HG03354 (cell line): ENCODE measurements around the gene SOX2.
"Not testable (repeated sequence)": the region's sequence is repeated elsewhere in the genome, so short reads cannot be mapped to it uniquely, and the experiment has no call there.

Experiments used
- ATAC-seq: cut with Tn5 transposase; IDR thresholded peaks from one replicate; pipeline ENCODE4 v1.9.1; 2021; ENCODE audit warnings: mild to moderate bottlenecking; ENCODE audit not compliant: unreplicated experiment, poor library complexity, severe bottlenecking

SOX2 gene

DNA sequence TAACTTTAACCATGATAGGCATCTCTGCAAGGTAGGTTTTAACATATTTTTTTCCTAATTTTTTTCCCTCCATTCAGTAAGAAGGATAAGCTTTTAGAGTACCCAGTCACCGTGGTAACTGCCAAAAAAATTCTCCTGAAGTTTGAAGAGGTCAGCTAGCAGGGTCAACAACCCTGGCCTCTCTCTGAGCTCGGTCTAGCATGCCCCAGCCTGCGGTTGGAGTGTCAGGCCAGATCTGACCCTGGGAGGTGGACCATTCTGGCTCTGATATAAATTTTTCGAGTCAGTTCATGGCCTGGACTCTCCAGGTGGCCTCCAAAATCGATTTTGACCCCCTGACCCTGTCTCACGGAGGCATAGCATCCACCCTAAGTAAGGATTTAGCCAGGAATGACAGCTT, 29.7 kb downstream of the SOX2 start:
- ATAC-seq: no peak

GRCh38 chr3:181752202-181752671, 40.5 kb downstream of the SOX2 start:
- no peak for ATAC-seq

DNA sequence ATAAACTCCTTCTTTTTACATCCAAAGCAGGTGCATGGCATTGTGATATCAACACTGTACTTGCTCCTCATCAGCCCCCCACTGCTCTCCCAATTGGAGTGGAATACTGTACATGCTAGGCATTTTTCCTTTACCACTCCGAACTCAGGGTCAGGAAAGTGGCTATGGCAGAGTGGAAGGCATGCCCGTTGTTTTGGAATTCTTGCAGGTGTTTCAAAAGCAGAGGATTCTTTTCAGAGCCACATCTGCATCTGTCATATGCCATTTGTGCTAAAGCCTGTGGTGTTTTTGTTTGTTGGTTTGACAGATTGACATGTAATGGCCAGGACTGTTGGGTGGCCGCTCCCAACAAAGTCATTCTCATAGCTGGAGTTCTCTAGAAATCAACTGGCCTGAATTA, 41.7 kb downstream of the SOX2 start:
- ATAC-seq: no peak

DNA sequence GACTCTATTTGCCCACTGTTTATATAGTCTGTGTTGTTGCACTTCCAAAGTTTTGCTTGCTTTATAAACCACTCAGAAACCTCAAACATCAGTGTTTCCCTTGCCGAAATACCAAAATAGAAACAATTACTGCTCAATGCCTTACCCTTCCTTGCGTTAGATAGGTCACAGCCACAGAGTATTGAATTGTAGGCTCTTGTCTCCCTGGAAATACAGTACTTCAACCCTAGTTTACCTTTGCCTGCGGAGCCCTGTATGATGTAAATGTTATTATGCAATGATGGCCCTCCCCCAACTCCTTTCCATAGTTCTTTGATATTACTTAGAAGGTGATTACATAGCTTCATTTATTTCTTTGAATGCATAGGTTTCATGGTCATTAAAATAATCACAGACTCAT, 44.2 kb downstream of the SOX2 start:
- no peak for ATAC-seq

DNA sequence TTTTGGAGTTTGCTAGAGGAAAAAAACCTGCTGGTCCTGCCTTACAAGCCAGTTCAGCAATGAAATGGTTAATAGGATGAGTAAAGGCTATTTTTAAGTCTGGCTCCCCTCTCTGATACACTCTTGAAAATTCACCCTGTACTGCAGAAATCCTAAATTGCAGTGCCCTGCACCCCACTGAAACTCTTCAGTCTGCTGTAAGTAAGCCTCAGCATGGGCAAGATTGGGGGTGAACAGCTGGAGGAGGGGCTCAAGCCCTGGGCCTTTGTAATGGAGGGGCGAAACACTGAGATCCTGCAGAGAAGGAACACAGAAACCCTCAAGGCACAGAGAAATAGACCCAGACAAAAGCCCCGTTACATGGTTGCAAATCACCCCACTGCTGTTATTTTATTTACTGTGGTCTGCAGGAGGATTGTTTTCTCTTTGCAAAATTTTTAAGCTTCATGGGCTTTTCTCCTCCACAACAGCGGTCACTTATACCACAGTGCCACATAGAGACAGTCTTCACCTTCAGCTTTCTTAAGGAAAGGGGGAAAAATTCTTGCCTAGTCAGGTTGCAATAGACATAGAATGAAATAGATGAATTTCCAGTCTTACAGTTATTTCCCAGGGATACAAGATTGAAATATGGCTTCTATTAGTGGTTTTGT, 45.0 kb downstream of the SOX2 start:
- no peak for ATAC-seq

DNA sequence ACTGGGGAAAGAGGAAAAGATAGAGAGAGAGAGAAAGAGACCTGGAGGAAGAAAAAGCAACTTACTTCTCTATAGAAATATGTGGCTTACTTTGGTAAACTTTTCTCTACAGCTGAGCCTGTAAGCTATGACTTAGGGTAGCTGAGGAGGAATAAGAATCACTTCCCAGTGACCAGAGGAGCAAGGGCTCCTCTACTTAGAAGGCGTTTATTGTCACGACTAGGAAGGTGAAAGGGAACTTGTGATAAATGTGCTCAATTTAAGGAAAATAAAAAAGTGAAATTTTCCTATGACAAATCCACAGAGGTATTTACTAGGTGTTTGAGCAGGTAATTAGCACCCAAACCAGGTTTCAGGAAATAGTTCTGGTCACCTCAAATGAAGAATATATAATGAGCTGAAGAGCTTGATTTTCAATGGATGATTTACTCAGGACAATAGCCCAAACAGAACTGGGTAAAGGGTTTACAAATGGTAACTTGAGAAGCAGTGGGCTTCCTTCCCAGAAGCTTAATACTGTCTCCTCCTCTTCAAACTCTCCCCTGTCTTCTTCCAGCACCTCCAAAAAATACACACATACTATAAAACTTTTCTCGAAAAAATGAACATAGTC, 46.1 kb downstream of the SOX2 start:
- ATAC-seq: no peak

- no peak for ATAC-seq
These were observed 50.2 kb downstream of the SOX2 start for GRCh38 chr3:181761906-181762305.

GRCh38 chr3:181764033-181764432, 52.3 kb downstream of the SOX2 start:
- not testable (repeated sequence) for ATAC-seq
